Aorta (tissue), 5 donors: Measurements from ENCODE around the gene EXT2. TPM values are rescaled to one million over a fixed set of nuclear protein-coding genes. Genes with fewer than 3 reads are reported as not detected.

Experiments used
- ATAC-seq: fragments of 200-7000 bp; cut with Tn5 transposase; one replicate; pipeline ENCODE4 v1.9.1; 2022; ENCODE audit warnings: moderate library complexity; ENCODE audit not compliant: low FRiP score
- DNase-seq, 2 donors: peaks; one replicate each; pipeline ENCODE4 v3.0.0-alpha.2; 2020
- H3K27ac ChIP-seq, 2 donors: one replicate each; pipeline ENCODE4 v1.5.1; 2013; ENCODE audit warnings: low read length in 2 of 2, mild to moderate bottlenecking in 2 of 2, moderate library complexity in 2 of 2, control low read depth in 1 of 2, inconsistent platforms in 1 of 2, low read depth in 1 of 2
- H3K27me3 ChIP-seq, 2 donors: one replicate each; pipeline ENCODE4 v1.6.1; 2013; ENCODE audit warnings: control low read depth in 1 of 2, low read length in 1 of 2, mild to moderate bottlenecking in 1 of 2, moderate library complexity in 1 of 2; ENCODE audit not compliant: insufficient read depth in 2 of 2, control insufficient read depth in 1 of 2
- H3K36me3 ChIP-seq, 2 donors: one replicate each; pipeline ENCODE4 v1.6.1; 2013; ENCODE audit warnings: control low read depth in 1 of 2, low read length in 1 of 2, mild to moderate bottlenecking in 1 of 2; ENCODE audit not compliant: insufficient read depth in 2 of 2, control insufficient read depth in 1 of 2
- H3K4me1 ChIP-seq, 2 donors: one replicate each; pipeline ENCODE4 v1.6.1; 2013; ENCODE audit warnings: low read length in 2 of 2, control low read depth in 1 of 2, mild to moderate bottlenecking in 1 of 2, moderate library complexity in 1 of 2; ENCODE audit not compliant: insufficient read depth in 2 of 2, control insufficient read depth in 1 of 2
- H3K4me3 ChIP-seq, 2 donors: one replicate each; pipeline ENCODE4 v1.5.1; 2013; ENCODE audit warnings: low read length in 2 of 2, control low read depth in 1 of 2, mild to moderate bottlenecking in 1 of 2
- H3K9me3 ChIP-seq: one replicate; pipeline ENCODE4 v1.6.1; 2013; ENCODE audit warnings: mild to moderate bottlenecking, low read length; ENCODE audit not compliant: control insufficient read depth
- WGBS, 2 donors: extraction: QIAGEN DNeasy Blood & Tissue Kit; methylation state at CpG; one replicate each; pipeline ENCODE4 v1.1.7; 2013; 5-methylcytosine and 5-hydroxymethylcytosine counted together
- intact Hi-C, 2 donors: fragments of 100-400 bp; cut with DNase I; formaldehyde crosslinking; loops; one replicate each; pipeline versions ENCODE4 v1.14.2 to v1.15.0; 2022
- polyA plus RNA-seq, 2 donors: library from polyadenylated mRNA; stranded (reverse); fragments of 200-250 nt; gene quantifications; one replicate each; pipeline ENCODE4 v1.2.3, GENCODE V29; 2013
- total RNA-seq, 2 donors: library from RNA; stranded (reverse); fragmentation: NEBNext Ultra II Directional; extraction: Animal tissue kit (Norgen Biotek cat#: 25700); gene quantifications; one replicate each; pipeline ENCODE4 v1.2.1, GENCODE V29; 2021
- donor health status: healthy with polysubstance abuse.
- donor health status: Bipolar disorder and iron deficiency.
- donor health status: DM: no; HTN: no; CAD: no.
- donor health status: DM: no; HTN: no; CAD: no.
- donor health status: DM: yes; HTN: yes; CAD: no.

Gene EXT2
- total and polyA plus RNA-seq, 4 donors: 16.0 to 69.4 (median 51.6) TPM

- Histone ChIP-seq H3K4me1 (no peaks in the 10 kb centered on the region), H3K36me3 (peaks cover 2% of the 10 kb centered on the region in 2 donors), H3K9me3 (no peaks in the 10 kb centered on the region), H3K27ac (no peak overlapping the region), H3K27me3 (no peaks in the 10 kb centered on the region), H3K4me3 (no peak overlapping the region)
- WGBS, 2 donors: 61 to 66% methylated on average over 3 of the region's 3 CpGs
- DNase-seq: no peak
- no peak for ATAC-seq
- intact Hi-C loops: no loop called here
Observed at GRCh38 chr11:44229624-44230023, 134.1 kb downstream of the EXT2 start.

DNA sequence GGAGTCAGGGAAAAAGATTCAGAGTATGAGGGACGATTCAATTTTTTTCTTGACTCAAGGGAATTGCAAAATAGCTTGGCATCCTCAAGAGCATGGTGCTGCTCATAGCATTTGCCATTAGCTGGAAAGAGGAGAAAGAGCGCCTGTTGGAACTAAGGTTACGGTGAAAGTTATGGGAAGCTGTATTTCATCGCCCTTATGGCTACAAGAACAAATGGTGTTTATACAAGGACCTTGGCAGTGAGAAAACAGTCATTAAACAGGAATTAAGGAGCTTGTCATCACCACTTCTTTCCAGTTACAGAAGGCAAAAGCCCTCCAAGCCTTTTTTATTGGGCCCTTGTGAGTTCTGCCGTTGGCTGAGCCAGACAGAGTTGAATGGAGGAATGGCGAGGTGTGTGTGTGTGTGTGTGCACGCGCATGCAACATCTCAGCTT is 140.3 kb downstream of the EXT2 start:
- 80 to 85% methylated on average over 8 of the region's 8 CpGs for WGBS, 2 donors
- no peaks in the 10 kb centered on the region for H3K9me3 ChIP-seq
- DNase-seq (no peak), ATAC-seq (peak; percentile 57)
- H3K27me3 ChIP-seq: no peaks in the 10 kb centered on the region
- peaks cover 4 to 5% of the 10 kb centered on the region in 2 donors for H3K36me3 ChIP-seq
- H3K27ac ChIP-seq: no peak overlapping the region
- H3K4me1 ChIP-seq: no peaks in the 10 kb centered on the region
- H3K4me3 ChIP-seq: no peak overlapping the region
- intact Hi-C loops: no loop called here

DNA sequence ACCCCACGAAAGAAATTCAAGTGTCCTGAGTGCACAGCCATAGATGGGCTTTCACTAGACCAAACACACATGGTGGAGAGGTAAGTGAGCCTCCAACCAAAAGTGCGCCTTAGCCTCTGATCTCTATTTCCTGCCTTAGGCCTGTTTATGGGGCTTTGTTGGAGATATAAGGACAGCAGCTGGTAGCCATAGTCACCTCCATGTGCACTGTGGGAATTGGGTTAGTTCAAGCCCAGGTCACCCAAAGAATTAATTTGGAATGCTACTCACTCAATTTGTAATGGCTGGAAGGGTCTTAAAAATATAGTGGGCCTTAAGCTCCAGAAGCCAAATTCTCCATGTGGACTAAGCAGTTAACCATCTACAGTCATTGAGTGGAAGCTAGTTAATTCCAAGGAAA is 140.8 kb downstream of the EXT2 start:
- Histone ChIP-seq H3K36me3 (peaks cover 4 to 9% of the 10 kb centered on the region in 2 donors), H3K9me3 (no peaks in the 10 kb centered on the region), H3K27me3 (no peaks in the 10 kb centered on the region), H3K4me3 (no peak overlapping the region), H3K27ac (no peak overlapping the region), H3K4me1 (no peaks in the 10 kb centered on the region)
- intact Hi-C loops: no loop called here
- ATAC-seq (no peak), DNase-seq (no peak)
- 100% methylated on average over 2 of the region's 2 CpGs for WGBS, 2 donors

DNA sequence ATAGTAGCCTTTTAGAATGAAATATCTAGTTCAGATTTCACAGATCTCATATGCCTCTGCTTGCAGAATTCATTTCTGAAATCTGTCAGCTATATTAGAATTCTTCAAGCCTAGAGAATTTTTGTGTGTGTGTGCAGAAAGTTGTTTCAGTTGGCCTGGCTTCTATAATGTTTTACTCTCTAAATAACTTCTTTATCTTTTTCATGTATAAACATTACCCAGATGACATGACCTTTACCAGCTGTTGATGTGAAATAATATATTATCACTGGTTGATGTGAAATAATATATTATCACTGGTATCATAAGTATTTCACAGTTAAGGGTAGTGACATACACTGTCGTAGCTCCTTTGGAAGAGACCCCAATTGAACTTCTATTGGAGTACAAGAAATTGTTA is 141.7 kb downstream of the EXT2 start:
- intact Hi-C loops: no loop called here
- H3K27ac ChIP-seq: no peak overlapping the region
- H3K4me1 ChIP-seq: no peaks in the 10 kb centered on the region
- H3K9me3 ChIP-seq: no peaks in the 10 kb centered on the region
- no peak for DNase-seq
- H3K36me3 ChIP-seq: peaks cover 4 to 9% of the 10 kb centered on the region in 2 donors
- 83 to 85% methylated on average over 1 of the region's 1 CpG for WGBS, 2 donors
- no peak overlapping the region for H3K4me3 ChIP-seq
- ATAC-seq: no peak
- no peaks in the 10 kb centered on the region for H3K27me3 ChIP-seq

DNA sequence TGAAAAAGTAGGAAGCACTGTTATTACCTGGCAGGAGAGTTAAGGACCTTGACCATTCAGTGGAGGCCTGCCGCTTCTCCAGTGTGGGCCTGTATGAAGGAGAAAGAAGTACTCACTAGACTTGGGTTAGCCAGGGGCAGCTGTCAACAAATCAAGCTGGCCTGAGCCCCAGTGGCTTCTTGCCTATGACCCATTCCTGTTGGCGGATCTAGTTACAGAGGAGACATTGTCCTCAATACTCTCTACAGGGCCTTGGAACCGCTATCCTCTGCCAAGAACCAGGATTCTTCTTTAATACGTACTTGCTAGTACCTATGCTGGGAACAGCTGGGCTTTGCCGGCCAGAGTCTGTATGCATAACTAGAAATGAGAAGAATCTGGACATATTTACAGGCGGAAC is 146.4 kb downstream of the EXT2 start:
- Histone ChIP-seq H3K27ac (no peak overlapping the region), H3K4me1 (peaks cover 0 to 7% of the 10 kb centered on the region in 2 donors), H3K4me3 (no peak overlapping the region), H3K9me3 (no peaks in the 10 kb centered on the region), H3K36me3 (peaks cover 1 to 9% of the 10 kb centered on the region in 2 donors), H3K27me3 (no peaks in the 10 kb centered on the region)
- ATAC-seq: no peak
- DNase-seq: no peak
- intact Hi-C loops: loop anchor here in 1 of 2 donors (10.0 kb wide), 1 partner anchor 107 kb away; no protein-coding TSS in a partner anchor
- 91 to 94% methylated on average over 6 of the region's 6 CpGs for WGBS, 2 donors

DNA sequence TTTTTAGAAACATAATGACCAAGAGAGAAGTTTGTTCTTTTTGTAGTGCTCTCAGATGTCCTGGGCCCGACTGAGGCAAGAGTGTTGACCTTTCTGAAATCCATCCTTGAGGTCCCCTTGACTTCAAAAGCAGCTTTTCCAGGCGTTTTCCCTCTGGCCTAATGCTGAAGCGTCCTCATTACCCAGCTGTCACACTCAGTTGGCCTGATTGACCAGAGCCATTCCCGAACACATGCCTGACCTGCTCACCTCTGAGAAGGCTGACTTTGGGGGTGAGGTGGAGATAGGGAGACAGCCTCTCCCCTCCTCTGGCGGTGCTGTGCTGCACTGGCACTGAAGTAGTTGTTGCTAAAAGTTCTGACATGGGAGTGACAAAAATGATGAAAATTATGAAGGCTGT is 147.6 kb downstream of the EXT2 start:
- H3K4me1 ChIP-seq: peaks cover 0 to 7% of the 10 kb centered on the region in 2 donors
- no peak for ATAC-seq
- no peak for DNase-seq
- peaks cover 1 to 10% of the 10 kb centered on the region in 2 donors for H3K36me3 ChIP-seq
- H3K27me3 ChIP-seq: no peaks in the 10 kb centered on the region
- intact Hi-C loops: loop anchor here in 1 of 2 donors (10.0 kb wide), 1 partner anchor 108 kb away; no protein-coding TSS in a partner anchor
- H3K27ac ChIP-seq: no peak overlapping the region
- WGBS, 2 donors: 78 to 85% methylated on average over 5 of the region's 5 CpGs
- no peak overlapping the region for H3K4me3 ChIP-seq
- H3K9me3 ChIP-seq: no peaks in the 10 kb centered on the region

- DNase-seq: no peak
- WGBS, 2 donors: 66 to 67% methylated on average over 6 of the region's 6 CpGs
- H3K36me3 ChIP-seq: peaks cover 1 to 10% of the 10 kb centered on the region in 2 donors
- ATAC-seq: no peak
- no peak overlapping the region for H3K4me3 ChIP-seq
- no peaks in the 10 kb centered on the region for H3K9me3 ChIP-seq
- H3K27ac ChIP-seq: no peak overlapping the region
- no peaks in the 10 kb centered on the region for H3K27me3 ChIP-seq
- intact Hi-C loops: loop anchor here in 1 of 2 donors (10.0 kb wide), 1 partner anchor 109 kb away; no protein-coding TSS in a partner anchor
- H3K4me1 ChIP-seq: peaks cover 0 to 7% of the 10 kb centered on the region in 2 donors
Observed at GRCh38 chr11:44243595-44244343, 148.3 kb downstream of the EXT2 start.

GRCh38 chr11:44244639-44245310 is 149.3 kb downstream of the EXT2 start:
- H3K27me3 ChIP-seq: no peaks in the 10 kb centered on the region
- H3K4me3 ChIP-seq: no peak overlapping the region
- intact Hi-C loops: loop anchor here in 1 of 2 donors (10.0 kb wide), 1 partner anchor 110 kb away; no protein-coding TSS in a partner anchor
- H3K4me1 ChIP-seq: peaks cover 0 to 7% of the 10 kb centered on the region in 2 donors
- 74 to 75% methylated on average over 8 of the region's 8 CpGs for WGBS, 2 donors
- H3K27ac ChIP-seq: no peak overlapping the region
- H3K36me3 ChIP-seq: peaks cover 4 to 10% of the 10 kb centered on the region in 2 donors
- DNase-seq (no peak), ATAC-seq (no peak)
- no peaks in the 10 kb centered on the region for H3K9me3 ChIP-seq
